HG02852 (cell line): Measurements from ENCODE around the gene DYNC2I2.
"Not testable (repeated sequence)": the region's sequence is repeated elsewhere in the genome, so short reads cannot be mapped to it uniquely, and the experiment has no call there.

Source experiments
- ATAC-seq: cut with Tn5 transposase; IDR thresholded peaks from one replicate; pipeline ENCODE4 v1.9.1; 2021; ENCODE audit warnings: mild to moderate bottlenecking, moderate library complexity; ENCODE audit not compliant: unreplicated experiment

DYNC2I2 gene

GRCh38 chr9:128687453-128687852 lies 30.8 kb upstream of the DYNC2I2 start:
- ATAC-seq = no peak

GRCh38 chr9:128685636-128686489 lies 29.2 kb upstream of the DYNC2I2 start:
- ATAC-seq = no peak

- ATAC-seq = peak; percentile 35
Measured at GRCh38 chr9:128684325-128685199, 27.9 kb upstream of the DYNC2I2 start.

GRCh38 chr9:128684065-128684324 lies 27.3 kb upstream of the DYNC2I2 start:
- no peak for ATAC-seq

GRCh38 chr9:128683340-128684064 lies 26.9 kb upstream of the DYNC2I2 start:
- no peak for ATAC-seq

- ATAC-seq = no peak
Measured at GRCh38 chr9:128677794-128678193, 21.1 kb upstream of the DYNC2I2 start.

GRCh38 chr9:128675382-128675781 lies 18.7 kb upstream of the DYNC2I2 start:
- ATAC-seq = no peak

- ATAC-seq = no peak
Measured at GRCh38 chr9:128669786-128670185, 13.1 kb upstream of the DYNC2I2 start.

- not testable (repeated sequence) for ATAC-seq
Measured at GRCh38 chr9:128666481-128666941, 9.9 kb upstream of the DYNC2I2 start.

GRCh38 chr9:128657796-128658195 lies 1.1 kb upstream of the DYNC2I2 start:
- ATAC-seq = no peak

GRCh38 chr9:128657344-128657704 lies 677 bp upstream of the DYNC2I2 start:
- no peak for ATAC-seq

- no peak for ATAC-seq
Measured at GRCh38 chr9:128654481-128654880, 2.2 kb downstream of the DYNC2I2 start.

- ATAC-seq = no peak
Measured at GRCh38 chr9:128653908-128654307, 2.7 kb downstream of the DYNC2I2 start.

- ATAC-seq = no peak
Measured at GRCh38 chr9:128651798-128652197, 4.8 kb downstream of the DYNC2I2 start.

GRCh38 chr9:128648206-128648605 lies 8.4 kb downstream of the DYNC2I2 start:
- not testable (repeated sequence) for ATAC-seq

- peak; percentile 61 for ATAC-seq
Measured at GRCh38 chr9:128643519-128644300, 12.9 kb downstream of the DYNC2I2 start.

GRCh38 chr9:128642675-128643245 lies 13.9 kb downstream of the DYNC2I2 start:
- ATAC-seq = no peak

- no peak for ATAC-seq
Measured at GRCh38 chr9:128640603-128641002, 16.0 kb downstream of the DYNC2I2 start.

- no peak for ATAC-seq
Measured at GRCh38 chr9:128638580-128638979, 18.1 kb downstream of the DYNC2I2 start.

- no peak for ATAC-seq
Measured at GRCh38 chr9:128637656-128638055, 19.0 kb downstream of the DYNC2I2 start.
